AG04449 (cell line): Measurements from ENCODE around the gene EFNB2.

Source experiments
- CTCF ChIA-PET: fragments of 350-600 bp; formaldehyde crosslinking; extraction: SDS; loops from one replicate; lab custom pipeline; 2021; ENCODE audit warnings: antibody characterized with exemption; lab: Yijun Ruan, JAX
- POLR2A ChIA-PET: fragments of 400-600, 350-600 bp; formaldehyde crosslinking; extraction: SDS; loops from one replicate; lab custom pipeline; 2020; ENCODE audit warnings: antibody characterized with exemption, inconsistent platforms; lab: Yijun Ruan, JAX
- DNase-seq: peaks from one replicate; pipeline ENCODE4 v3.0.0-alpha.2; 2010; ENCODE audit warnings: low read depth, low spot score
- H3K4me3 ChIP-seq: 2 replicates; pipeline ENCODE4 v1.5.1; 2011; ENCODE audit warnings: low read depth, mild to moderate bottlenecking, control low read depth, low read length
- CTCF ChIP-seq: IDR thresholded peaks from one replicate; pipeline ENCODE4 v1.5.1; 2011; ENCODE audit warnings: mild to moderate bottlenecking, moderate library complexity, low read length, control low read depth, inconsistent platforms; ENCODE audit not compliant: insufficient read depth; ENCODE audit errors: missing control alignments

EFNB2 gene

GRCh38 chr13:106555631-106556328 lies 20.3 kb upstream of the EFNB2 start:
- ChIA-PET POLR2A (no interaction called here), CTCF (interaction anchor here (5.6 kb wide), 1 partner anchor 19 kb away, joined by 33 read pairs; the partner anchor contains the start of gene EFNB2)
- no peak overlapping the region for H3K4me3 ChIP-seq
- TF ChIP-seq CTCF, result no peak
- no peak for DNase-seq

GRCh38 chr13:106551751-106552150 lies 16.3 kb upstream of the EFNB2 start:
- H3K4me3 ChIP-seq, result no peak overlapping the region
- POLR2A ChIA-PET, result no interaction called here
- TF ChIP-seq CTCF, result no peak
- no peak for DNase-seq
- CTCF ChIA-PET, result interaction anchor here (0.9 to 1.1 kb wide), 2 partner anchors 10 to 15 kb away, joined by 3 to 7 read pairs; no protein-coding TSS in a partner anchor

- H3K4me3 ChIP-seq, result no peak overlapping the region
- ChIA-PET CTCF (interaction anchor here (0.9 to 1.1 kb wide), 2 partner anchors 11 to 15 kb away, joined by 3 to 7 read pairs; no protein-coding TSS in a partner anchor), POLR2A (no interaction called here)
- DNase-seq, result no peak
- no peak for TF ChIP-seq CTCF
Observed at GRCh38 chr13:106551350-106551749, 15.9 kb upstream of the EFNB2 start.

- no peak overlapping the region for H3K4me3 ChIP-seq
- POLR2A ChIA-PET, result no interaction called here
- DNase-seq, result no peak
- TF ChIP-seq CTCF, result no peak
- CTCF ChIA-PET, result interaction anchor here (0.9 to 1.4 kb wide), 3 partner anchors 11 to 14 kb away, joined by 3 to 7 read pairs (median 7); partner anchors contain the start of gene EFNB2
Observed at GRCh38 chr13:106550570-106551135, 15.2 kb upstream of the EFNB2 start.

GRCh38 chr13:106548064-106548696 lies 12.7 kb upstream of the EFNB2 start:
- DNase-seq, result no peak
- ChIA-PET POLR2A (interaction anchor here (0.7 kb wide), 1 partner anchor 12 kb away, joined by 4 read pairs; the partner anchor contains the start of gene EFNB2), CTCF (interaction anchor here (1.1 to 1.2 kb wide), 2 partner anchors 11 to 12 kb away, joined by 3 to 8 read pairs; no protein-coding TSS in a partner anchor)
- H3K4me3 ChIP-seq, result no peak overlapping the region
- no peak for TF ChIP-seq CTCF
